GM21825 (cell line): ENCODE results near the gene LSM2.
"Not testable (repeated sequence)": the region's sequence is repeated elsewhere in the genome, so short reads cannot be mapped to it uniquely, and the experiment has no call there.

Experiments used
- ATAC-seq: cut with Tn5 transposase; IDR thresholded peaks from one replicate; pipeline ENCODE4 v1.9.1; 2021; ENCODE audit warnings: mild to moderate bottlenecking, moderate library complexity; ENCODE audit not compliant: unreplicated experiment

LSM2 gene

DNA sequence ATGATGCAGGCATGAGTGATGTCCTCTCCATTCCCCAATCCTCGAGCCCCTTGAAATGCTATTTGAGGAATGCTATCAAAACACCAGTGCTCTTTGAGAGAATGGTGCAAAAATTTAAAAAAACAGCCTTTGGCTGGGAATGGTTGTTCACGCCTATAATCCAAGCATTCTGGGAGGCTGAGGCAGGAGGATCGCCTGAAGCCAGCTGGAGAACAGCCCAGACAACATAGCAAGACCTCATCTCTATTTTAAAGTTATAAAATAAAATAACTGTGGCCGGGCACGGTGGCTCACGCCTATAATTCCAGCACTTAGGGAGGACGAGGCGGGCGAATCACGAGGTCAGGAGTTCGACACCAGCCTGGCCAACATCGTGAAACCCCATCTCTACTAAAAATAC is 7.0 kb downstream of the LSM2 start:
- ATAC-seq, result no peak

- ATAC-seq, result no peak
Observed at GRCh38 chr6:31797588-31797987, 9.2 kb downstream of the LSM2 start.

DNA sequence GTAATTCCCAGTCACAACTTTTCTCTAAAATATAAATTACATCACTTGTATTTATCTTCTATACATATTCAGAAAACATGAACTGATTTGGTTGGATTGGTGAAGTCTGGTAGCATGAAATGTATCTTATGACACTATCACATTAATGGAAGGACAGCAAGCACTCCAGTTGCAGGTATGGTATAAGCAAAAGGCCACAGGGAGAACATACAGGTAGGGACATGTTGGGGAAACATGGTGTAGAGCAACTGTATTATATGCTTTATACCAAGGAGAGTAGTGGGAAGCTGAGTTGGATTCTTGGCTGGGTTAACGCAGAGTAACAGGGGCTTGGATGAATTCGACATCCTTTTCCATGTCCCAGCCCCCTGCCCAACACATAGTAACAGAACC is 9.8 kb downstream of the LSM2 start:
- no peak for ATAC-seq

DNA sequence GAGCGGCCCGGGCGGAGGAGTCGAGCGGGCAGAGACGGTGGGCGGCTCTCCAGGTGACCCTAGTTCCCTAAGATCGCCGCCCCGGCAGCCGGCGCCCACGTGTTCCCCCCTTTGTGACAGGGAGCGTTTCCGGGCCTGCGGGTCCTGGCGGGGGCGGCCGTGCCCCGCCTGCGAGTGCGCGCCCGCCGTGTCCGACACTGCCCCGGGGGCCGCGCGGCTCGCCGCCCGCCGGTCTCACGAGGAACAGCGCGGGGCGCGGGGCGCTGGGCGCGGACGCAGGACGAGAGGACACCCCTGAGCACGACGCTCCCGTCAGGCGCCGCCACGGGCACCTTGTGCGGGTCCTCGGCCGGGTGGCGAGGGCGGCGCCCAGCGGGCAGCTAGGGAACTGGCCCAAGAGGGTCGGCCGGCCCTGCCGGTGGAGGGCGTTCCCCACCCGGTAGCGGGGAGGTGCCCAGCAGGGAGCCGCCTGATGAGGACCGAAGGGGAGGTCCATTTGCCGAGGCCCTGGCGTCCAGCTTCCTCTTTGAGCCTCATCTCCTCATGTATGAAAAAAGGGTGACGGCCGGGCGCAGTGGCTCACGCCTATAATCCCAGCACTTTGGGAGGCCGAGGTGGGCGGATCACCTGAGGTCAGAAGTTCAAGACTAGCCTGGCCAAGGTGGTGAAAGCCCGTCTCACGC is 11.0 kb downstream of the LSM2 start, which contains the start of gene VARS1:
Gene VARS1, minus strand, starts transcription at position 137 of the 683 bp plus-strand sequence. CDS start 535 bp downstream, outside the sequence.
- peak; percentile 78 for ATAC-seq

GRCh38 chr6:31794866-31795615 is 11.7 kb downstream of the LSM2 start:
- ATAC-seq, result no peak

GRCh38 chr6:31794294-31794865 is 12.4 kb downstream of the LSM2 start:
- no peak for ATAC-seq

DNA sequence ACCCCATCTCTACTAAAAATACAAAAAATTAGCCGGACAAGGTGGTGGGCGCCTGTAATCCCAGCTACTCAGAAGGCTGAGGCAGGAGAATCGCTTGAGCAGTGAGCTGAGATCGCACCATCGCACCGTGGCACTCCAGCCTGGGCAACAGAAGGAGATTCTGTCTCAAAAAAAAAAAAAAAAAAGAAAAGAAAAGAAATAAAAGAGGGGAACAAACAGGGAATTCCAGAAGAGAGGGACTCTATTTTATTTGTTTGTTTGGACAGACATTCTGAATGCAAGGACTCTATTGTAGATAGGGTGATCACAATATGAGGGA is 12.9 kb downstream of the LSM2 start:
- ATAC-seq, result not testable (repeated sequence)

DNA sequence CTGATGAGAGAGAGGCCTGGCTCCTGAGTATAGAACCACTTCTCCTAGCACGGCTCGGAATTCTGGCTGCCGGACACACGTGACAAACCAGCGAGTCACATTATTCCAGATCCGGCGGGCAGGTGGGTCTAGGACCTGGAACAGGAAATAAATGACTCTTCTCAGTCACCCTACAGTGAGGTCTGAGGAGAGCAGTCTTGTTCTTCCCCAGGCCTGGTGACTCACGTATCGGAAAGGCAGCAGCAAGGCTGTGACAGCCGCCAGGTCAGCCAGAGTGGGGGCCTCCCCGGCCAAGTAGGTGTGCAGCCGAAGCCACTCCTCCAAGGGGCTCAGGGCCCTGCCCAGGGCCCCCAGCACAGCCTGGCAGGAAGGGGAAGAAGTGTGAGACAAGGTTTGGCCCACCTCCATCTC is 14.0 kb downstream of the LSM2 start:
- no peak for ATAC-seq

DNA sequence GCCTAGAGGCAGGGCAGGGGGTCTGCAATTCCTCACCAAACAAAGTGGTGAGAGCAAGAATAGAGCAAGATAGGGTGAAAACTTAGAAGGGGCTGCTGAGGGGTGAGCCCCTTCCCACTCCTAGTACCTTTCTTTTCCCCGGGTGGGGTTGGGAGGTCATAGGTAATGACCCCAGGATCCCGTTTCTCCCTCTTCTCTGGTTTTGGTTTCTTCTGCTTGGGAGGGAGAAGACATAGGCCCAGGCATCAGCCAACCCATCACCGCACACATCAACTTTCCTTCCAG is 14.7 kb downstream of the LSM2 start:
- no peak for ATAC-seq

DNA sequence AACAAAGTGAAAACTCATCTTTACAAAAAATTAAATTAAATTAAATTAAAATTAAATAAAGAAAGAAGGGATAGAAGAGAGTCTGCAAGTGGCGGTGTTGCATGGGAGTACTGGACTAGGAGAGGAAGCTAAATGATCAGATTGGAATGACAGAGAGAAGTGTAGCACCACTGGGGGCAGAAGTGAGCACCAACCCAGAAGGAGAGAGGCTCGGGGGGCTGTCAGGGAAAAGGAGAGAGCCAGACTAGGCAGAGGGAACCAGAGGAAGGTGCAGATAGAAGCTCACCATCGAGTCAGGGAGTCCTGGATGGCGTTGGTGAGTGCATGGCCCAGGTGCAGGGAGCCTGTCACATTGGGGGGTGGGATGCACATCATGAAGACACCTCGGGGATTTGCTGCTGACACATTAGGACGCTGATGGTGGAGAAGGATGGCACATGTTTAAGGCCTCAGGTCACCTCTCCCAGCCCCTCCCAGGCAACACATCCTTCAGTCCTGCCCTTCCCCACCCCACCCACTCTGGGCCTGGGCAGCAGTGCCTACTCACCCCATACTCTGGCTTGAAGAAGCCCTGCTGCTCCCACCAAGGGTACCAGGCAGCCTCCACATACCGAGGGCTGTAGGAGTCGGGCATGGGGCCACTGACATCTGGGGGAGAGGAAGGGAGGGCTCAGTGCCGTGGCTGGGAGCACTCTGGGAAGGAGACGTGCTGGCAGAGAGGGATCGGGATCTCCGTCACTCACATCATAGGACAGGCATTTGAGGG is 15.3 kb downstream of the LSM2 start:
- ATAC-seq, result no peak

DNA sequence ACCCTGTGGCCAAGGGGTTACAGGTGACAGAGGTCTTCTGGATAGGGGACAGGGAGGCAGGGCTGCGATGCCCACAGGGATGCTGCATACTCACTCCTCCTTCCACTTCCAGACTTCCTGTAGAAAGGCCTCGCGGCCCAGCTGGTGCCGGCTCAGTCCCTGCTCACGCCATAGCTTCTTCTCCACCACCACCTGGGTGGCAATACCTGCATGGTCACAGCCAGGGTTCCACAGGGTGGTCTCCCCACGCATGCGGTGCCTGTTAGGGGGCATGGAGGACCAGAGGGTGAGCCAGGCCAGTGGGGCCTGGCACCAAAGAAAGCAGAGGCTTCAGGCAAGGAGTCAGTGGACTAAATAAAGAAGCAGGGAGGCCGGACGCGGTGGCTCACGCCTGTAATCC is 21.3 kb downstream of the LSM2 start:
- no peak for ATAC-seq

GRCh38 chr6:31784098-31784925 is 22.5 kb downstream of the LSM2 start:
- ATAC-seq, result no peak

DNA sequence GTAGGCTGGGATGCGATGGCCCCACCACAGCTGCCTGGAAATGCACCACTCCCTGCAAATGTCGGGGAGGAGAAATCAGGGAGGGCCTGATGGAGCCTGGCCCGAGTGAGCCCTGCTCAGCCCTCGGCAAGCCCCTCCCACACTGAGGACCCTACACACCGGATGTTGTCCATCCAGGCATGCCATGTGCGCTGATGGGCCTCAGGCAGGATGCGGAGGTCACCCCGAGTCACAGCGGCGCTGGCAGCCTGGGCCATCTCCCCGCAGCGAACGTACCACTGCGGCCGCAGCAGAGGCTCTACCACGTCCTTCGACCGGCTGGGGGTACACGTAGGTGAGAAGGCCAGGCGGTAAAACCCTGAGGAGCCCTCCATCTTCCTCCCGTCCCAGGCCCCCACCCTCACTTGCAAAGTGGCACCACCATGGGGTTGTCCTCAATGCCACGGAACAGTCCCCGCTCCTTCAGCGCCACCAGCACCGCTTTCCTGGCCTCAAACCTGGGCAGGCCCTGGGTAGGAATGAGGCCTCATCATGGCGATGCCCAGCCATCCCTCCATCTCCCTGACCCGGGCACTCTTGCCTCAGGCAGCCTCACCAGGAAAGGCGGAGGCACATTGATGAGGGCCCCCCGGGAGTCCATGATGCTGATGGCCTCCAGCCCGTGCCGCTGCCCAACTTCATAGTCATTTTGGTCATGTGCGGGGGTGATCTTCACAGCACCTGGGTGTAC is 24.5 kb downstream of the LSM2 start:
- ATAC-seq, result no peak

DNA sequence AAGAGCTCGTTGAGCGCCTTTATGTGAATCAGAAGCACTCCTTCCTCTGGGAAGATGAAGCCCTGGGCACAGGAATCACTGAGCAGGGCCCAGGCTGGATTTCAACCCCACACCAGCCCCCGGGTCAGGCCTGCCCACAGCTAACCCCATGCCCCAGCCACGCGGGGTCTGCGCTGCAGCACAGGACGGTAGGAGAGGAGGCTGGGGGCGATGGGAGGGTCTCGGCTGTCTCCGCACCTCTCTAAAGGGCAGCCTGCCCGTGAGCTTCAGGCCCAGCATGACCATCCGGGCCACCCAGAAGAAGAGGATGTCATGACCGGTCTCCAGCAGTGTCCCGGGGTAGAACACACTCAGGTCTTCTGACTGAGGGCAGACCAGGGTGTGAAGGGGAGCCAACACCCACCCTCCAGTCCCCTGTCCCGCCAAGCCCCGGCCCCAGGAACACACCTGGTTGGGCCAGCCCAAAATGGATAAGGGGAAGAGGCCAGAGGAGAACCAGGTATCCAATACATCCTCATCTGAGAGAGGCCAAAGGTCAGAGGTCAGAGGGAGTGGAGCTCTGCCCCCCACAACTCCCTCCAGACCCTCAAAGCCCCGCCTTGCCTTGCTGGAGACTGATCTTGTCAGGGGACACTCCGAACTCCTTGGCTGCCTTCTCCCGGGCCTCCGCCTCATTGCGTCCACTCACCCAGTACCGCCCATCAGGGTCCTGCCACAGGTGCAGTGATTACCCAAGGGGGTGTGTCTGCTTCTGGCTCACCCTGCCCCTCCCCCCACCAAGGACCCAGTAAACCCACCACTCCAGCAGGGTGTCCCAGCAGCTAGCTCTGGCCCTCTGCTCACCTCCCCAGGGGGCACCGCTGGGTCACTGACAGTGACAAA is 25.3 kb downstream of the LSM2 start:
- no peak for ATAC-seq

- no peak for ATAC-seq
Observed at GRCh38 chr6:31780507-31781243, 26.1 kb downstream of the LSM2 start.

DNA sequence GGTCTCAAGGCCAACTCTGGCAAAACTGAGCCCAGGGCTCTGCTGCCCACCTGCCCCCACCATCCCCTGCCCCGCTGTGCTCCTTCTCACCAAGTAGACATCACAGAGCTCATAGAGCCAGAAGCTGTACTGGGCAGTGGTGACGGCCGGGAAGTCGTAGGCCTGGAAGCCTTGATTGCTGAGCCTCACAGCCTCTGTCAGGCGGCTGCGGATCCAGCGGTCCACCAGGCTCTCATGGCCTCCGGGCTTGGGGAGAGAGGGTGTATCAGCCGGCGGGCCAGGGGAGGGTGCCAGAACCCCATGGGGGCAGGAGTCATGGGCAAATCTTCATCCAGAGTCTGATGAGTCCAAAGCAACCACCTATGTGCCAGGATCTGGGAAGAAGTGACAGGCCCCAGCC is 26.9 kb downstream of the LSM2 start:
- ATAC-seq, result no peak

GRCh38 chr6:31778999-31779885 is 27.5 kb downstream of the LSM2 start:
- no peak for ATAC-seq

GRCh38 chr6:31778193-31778592 is 28.6 kb downstream of the LSM2 start:
- ATAC-seq, result no peak
